Stimulated activated CD8-positive, alpha-beta memory T cell treated with anti-CD3 and anti-CD28 coated beads, Interleukin-12 subunit alpha, Interleukin-12 subunit beta, amount 100 ng/mL, for 4 hours (primary cell): ENCODE results near the gene ANKRD49.

Experiments used
- DNase-seq: peaks from one replicate; pipeline ENCODE4 v3.0.0-alpha.2; 2020; ENCODE audit warnings: low read depth

The ANKRD49 gene

DNA sequence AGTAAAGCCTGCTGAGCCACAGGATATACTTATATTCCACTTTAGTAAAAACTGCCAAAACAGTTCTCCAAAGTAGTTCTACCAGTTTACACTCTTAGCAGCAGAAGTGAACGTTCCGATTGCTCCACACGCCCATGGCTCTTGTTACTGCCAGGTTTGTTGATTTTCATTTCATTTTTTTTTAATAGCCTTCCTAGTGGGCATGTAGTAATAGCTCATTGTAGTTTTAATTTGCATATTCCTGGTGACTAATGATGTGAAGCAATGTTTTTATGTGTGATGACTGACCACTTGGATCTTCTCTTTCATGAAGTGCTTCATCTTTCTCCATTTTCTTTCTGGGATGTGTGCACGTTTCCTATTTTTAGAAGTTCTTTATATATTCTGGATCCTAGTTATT is 13.7 kb downstream of the ANKRD49 start:
- DNase-seq: no peak

DNA sequence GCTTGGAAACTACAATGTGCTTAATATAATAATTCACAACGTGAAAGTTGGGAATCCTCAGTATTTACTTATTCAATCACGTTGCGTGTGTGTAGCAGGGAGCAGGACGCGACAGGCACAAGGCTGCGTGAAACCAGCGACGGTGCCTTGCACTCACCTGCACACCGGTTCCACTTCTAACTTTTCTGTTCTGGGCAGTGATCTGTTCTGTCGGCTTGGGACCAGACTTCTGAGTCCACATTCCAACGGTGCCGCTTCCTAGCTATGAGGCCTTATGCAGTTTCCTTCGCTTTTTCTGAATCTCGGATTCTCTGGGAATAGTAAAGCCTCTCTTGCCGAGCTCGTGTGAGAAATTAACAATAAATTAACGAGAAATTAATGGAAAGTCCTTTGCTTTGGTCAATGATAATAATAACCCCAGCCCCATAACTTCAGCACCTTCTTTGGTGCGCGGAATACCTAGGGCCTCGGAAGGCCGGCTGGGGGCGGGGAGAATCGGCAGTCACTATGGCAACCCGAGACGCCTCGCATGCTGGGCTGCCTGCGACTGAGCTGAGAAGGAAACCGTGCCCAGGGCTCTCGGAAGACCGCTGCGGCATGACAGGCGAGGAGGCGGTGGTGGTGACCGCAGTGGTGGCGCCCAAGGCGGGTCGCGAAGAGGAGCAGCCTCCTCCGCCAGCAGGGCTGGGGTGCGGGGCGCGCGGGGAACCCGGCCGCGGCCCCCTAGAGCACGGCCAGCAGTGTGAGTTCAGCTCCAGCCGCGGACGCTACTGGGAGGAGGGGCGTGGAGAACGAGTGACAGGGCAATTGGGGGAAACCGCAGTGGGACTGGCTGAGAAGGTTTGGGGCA is 18.4 kb downstream of the ANKRD49 start, which contains the start of gene C11orf97:
TSS of gene C11orf97 (plus strand) at position 530 of the 850 bp plus-strand sequence. CDS start at position 598, 68 bp downstream.
- peak; percentile 42 for DNase-seq

- DNase-seq: no peak
Measured at GRCh38 chr11:94513091-94513490, 19.3 kb downstream of the ANKRD49 start.

- no peak for DNase-seq
Measured at GRCh38 chr11:94515398-94515797, 21.6 kb downstream of the ANKRD49 start.

DNA sequence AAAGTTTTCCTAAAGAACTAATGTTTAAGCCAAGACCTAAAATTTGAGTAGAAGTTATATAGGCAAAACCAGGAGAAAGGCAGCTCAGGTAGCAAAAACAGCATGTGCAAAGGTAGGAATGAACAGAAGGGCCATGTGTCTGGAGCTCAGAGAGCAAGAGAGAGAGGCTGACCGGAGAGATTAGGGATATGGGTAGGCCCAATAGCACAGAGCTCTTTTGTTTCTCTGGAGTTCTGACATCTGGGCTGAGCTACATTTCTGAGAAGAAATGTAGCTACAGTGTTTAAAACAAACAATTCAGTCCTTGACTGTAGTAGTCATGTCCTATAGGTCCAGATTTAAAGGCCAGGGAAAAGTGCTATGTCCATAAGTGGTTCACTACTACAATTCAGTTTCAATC is 22.9 kb downstream of the ANKRD49 start:
- DNase-seq: no peak

DNA sequence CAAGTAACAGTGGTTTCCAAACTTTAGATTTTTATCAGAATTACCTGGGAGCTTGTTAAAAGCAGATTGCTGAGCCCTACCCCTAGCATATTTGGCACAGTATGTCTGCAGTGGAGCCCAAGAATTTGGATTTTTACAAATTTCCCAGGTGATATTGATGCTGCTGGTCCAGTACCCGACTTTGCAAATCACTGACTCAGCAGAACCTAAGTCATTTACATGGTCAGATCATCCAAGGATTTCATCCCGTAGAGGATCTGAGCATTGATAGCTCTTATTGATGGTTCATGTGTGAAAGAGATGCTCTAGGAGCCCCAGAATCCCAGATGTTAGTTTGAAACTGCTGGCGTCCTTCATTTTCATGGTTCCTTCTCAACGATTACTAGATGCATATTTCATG is 24.5 kb downstream of the ANKRD49 start:
- DNase-seq: no peak

DNA sequence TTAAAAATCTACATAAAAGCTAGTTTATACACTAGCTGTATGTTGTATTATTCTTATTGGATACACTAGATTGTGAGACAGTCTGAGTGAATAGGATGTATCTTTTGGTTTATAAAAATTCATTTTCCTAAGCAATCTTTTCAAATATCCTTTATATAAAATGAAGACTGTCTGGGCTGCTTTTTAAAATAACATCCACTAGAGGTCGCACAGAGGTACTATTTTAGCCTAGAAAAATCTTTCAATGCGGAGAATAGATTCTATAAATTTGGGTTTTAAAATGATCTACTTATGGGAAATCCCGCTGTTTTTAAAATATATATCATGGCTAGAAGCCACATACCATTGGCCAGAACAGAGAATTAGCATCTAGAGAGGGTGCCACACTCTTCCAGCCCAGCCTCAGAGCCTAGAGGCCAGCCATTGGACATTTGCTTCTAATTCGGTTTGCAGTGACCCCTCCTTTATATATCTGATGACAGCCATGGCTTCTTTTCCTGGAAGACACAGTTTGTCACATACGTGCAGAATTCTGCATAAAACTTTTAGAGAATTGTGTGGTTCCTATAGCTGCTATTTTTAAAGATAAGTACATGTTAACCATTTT is 25.8 kb downstream of the ANKRD49 start:
- no peak for DNase-seq

DNA sequence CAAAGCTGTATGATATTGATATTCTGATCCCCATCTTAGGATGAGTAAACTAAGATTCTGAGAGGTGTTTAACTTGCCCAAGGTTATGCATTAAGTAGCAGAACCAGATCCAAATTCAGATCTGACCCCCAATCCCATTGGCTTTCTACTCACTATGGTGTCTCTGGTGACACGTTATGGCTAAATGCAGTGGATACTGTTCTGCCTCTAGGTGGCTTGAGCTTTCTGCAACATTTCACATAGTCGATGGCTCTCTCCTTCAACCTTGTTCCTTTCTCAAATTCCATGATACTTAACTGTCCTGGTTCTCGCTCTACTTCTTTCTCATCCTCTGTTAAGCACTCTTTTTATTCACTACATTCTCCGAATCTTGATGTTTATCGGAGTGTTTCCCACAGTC is 27.9 kb downstream of the ANKRD49 start:
- DNase-seq: no peak

- no peak for DNase-seq
Measured at GRCh38 chr11:94524341-94524740, 30.6 kb downstream of the ANKRD49 start.

DNA sequence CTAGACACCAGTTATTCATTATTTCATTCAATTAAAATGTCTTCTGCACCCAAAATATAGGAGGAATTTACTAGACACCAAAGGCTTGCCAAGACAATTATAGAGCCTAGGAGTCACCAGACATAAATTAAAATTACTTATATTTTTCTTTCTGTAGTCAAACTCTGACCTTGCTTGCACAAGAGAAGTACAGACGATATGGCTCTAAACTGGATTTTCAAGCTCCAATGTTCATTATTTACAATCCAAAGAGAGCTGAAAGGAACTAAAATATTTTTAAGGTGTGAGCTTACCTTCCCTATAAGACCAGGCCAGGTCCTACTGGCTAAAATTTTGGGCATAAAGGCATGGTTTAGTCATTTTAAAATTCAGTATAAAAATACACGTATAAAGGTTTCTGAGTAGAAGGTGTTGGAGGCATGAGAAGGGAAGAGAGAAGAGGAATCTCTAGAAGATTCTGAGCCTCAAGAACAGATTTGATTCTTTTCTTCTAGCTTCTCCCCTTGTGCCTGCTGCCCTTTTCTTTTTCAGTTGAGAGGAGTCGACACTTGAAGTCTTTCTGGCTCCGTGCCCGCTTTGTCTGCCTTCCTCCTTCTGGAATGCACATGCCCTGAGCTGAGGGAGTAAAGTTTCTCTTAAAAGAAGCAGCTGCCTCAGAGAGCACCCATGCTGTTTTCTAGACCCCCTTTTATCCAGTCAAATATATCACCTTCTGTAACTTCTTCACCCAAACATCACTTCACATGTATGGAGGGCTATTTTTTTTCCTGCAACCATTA is 32.0 kb downstream of the ANKRD49 start:
- DNase-seq: no peak

GRCh38 chr11:94526645-94527438 is 33.1 kb downstream of the ANKRD49 start:
- DNase-seq: no peak

DNA sequence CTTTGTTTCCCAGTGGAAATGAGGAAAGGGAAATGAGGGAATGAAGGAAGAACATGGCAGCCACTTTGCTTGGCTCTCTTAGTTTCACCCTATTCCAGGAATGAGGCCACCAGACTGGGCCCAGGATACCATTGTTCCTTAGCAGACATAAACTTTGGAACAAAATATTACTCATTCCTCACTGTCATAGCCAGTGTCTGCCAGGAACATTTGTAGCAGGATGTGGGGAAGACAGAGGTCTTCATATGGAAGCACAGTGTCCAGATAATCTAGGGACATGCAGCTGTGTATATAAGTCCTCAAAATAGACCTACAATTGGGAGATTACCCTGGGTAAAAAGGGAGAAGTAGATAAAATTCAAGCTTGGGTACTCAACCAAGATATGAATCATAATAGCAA is 34.8 kb downstream of the ANKRD49 start:
- no peak for DNase-seq

DNA sequence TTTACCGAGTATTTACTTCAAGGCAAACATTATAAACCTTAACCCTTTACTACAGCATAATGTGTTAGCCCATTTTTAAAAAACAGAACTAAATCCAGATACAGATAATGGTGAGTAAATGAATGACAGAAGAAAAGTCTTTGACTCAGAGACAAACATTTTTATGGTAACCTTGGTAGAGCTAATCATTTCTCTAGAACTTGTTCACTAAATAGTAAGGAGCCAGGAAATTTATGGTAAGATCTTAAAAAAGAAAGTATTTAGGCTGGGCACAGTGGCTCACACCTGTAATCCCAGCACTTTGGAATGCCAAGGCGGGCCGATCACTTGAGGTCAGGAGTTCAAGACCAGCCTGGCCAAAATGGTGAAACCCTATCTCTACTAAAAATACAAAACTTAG is 38.4 kb downstream of the ANKRD49 start:
- no peak for DNase-seq

- no peak for DNase-seq
Measured at GRCh38 chr11:94533206-94533605, 39.4 kb downstream of the ANKRD49 start.

DNA sequence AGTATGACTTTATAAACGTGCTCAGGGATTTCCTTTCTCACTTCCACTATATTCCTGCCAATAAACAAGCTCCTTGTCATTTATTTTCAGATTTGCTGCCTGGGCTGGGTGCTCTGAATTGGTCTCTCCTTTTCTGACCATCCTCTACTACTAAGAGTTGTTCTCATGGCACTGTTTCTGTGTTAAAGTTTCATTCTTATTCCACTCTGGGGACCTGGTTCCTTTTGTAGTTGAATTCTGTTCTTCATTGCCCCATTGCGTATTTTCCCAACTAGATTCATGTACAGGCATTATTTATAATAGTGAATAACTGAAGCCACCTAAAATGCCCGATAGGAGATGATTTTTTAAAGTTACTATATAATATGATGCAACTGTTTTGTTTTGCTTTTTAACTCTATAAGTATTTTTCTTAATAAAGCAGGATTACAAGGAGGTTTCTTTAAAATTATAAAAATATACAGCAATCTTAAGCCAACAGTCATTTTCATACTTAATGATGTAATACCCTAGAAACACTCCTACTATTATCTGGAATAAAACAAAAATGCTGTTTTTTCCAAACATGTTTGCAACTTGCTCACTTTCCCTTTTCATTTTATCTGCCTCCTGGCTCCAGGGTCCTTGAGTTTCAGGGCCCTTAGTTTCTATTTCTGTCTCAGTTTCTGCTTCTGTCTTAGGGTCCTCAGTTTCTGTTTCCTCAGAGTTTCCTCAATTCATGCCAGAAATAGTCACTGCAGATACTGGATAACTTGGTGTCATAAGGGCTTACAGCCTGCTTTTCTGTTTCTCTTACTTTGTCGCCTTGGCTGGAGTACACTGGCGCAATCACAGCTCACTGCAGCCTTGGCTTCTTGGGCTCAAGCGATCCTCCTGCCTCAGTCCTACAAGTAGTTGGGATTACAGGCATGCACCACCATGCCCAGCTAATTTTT is 40.2 kb downstream of the ANKRD49 start:
- no peak for DNase-seq

- no peak for DNase-seq
Measured at GRCh38 chr11:94536386-94536785, 42.6 kb downstream of the ANKRD49 start.

DNA sequence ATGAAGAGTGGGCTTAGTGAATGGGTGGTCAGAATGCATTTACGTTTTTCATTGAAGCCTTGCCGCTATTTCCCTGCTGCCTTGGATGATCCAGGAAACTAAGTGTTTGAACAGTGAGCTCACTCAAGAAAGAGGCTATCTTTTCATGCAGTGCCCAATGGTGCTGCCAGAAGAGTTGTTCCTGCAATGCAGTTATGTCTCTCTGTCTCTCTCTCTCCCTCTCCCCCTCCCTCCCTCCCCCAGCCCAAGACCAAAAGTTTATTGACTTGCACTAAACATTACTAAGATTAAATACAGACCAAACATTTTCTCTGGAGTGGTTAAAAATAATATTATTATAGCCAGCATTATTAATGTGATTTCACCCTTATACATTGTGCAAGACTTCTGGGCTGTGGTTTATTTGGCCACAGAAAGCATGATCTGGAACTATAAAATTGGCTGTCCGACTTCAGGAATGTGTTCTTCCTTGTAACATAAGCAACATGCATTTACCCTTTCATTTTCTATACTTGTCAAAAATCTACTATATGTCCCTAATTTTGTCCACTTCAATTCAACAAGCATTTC is 43.3 kb downstream of the ANKRD49 start:
- DNase-seq: no peak

- no peak for DNase-seq
Measured at GRCh38 chr11:94539420-94539819, 45.6 kb downstream of the ANKRD49 start.

DNA sequence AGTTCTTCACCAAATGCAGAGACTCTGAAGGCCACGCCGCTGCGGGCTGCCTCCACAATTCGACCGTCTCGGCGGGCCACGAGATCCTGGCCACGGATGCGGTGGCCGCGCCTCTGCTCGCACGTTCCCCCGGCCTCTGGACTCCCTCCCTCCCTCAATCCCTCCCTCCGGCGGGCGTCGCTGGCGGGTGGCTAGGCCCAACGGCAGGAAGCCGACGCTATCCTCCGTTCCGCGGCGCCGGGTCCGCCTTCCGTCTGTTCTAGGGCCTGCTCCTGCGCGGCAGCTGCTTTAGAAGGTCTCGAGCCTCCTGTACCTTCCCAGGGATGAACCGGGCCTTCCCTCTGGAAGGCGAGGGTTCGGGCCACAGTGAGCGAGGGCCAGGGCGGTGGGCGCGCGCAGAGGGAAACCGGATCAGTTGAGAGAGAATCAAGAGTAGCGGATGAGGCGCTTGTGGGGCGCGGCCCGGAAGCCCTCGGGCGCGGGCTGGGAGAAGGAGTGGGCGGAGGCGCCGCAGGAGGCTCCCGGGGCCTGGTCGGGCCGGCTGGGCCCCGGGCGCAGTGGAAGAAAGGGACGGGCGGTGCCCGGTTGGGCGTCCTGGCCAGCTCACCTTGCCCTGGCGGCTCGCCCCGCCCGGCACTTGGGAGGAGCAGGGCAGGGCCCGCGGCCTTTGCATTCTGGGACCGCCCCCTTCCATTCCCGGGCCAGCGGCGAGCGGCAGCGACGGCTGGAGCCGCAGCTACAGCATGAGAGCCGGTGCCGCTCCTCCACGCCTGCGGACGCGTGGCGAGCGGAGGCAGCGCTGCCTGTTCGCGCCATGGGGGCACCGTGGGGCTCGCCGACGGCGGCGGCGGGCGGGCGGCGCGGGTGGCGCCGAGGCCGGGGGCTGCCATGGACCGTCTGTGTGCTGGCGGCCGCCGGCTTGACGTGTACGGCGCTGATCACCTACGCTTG is 50.2 kb downstream of the ANKRD49 start, which contains the start of gene FUT4:
TSS of gene FUT4 (plus strand) at position 227 of the 951 bp plus-strand sequence. CDS start at position 440, 213 bp downstream.
- peak; percentile 52 for DNase-seq
